ENCODE results near the gene NUDCD3. TPM values are rescaled to one million over a fixed set of nuclear protein-coding genes. Genes with fewer than 3 reads are reported as not detected.

NUDCD3 gene
- total and polyA plus RNA-seq, 2 of the 8 experiments (the other 6 are each of a cell fraction or from before 2014, with no cell fraction given), result 35.2 to 93.7 TPM

- Histone ChIP-seq H3K56ac (replicated peaks; ENCODE audit: insufficient read length, low read depth, low read length) (no peak overlapping the region), H4K91ac (replicated peaks; ENCODE audit: insufficient read length, low read length) (no peak overlapping the region), H3K36me3 (ENCODE audit: control insufficient read depth in 2 of 4, insufficient read depth in 4 of 4, low read length in 3 of 4) (no peaks in the 10 kb centered on the region), H3K9me3 (ENCODE audit: insufficient read depth in 2 of 2, low read depth in 1 of 2, low read length in 1 of 2) (no peaks in the 10 kb centered on the region), H3K4me1 (replicated peaks in 1 of 4; ENCODE audit: control insufficient read depth in 3 of 4, insufficient read depth in 4 of 4, low read length in 3 of 4) (no peaks in the 10 kb centered on the region), H3K27me3 (replicated peaks in 1 of 4; ENCODE audit: control insufficient read depth in 3 of 4, extremely low read depth in 1 of 4, insufficient read depth in 3 of 4, low read length in 3 of 4) (no peaks in the 10 kb centered on the region), H3K79me1 (ENCODE audit: low read depth, low read length) (no peaks in the 10 kb centered on the region), H2AK5ac (ENCODE audit: low read depth, low read length) (no peak overlapping the region), H3K14ac (ENCODE audit: insufficient read length) (no peak overlapping the region), H3K4me2 (ENCODE audit: insufficient read depth in 1 of 2, low read depth in 2 of 2, low read length in 2 of 2) (no peak overlapping the region), H2BK120ac (replicated peaks; ENCODE audit: low read depth, low read length) (no peak overlapping the region), H3K4me3 (ENCODE audit: extremely low read depth in 1 of 4, insufficient read depth in 2 of 4, low read depth in 3 of 4, low read length in 4 of 4) (no peak overlapping the region), H4K5ac (ENCODE audit: insufficient read length, low read depth, low read length) (no peak overlapping the region), H3K23ac (ENCODE audit: insufficient read length) (no peak overlapping the region), H3K18ac (ENCODE audit: extremely low read depth, low read length) (no peak overlapping the region), H2AFZ (ENCODE audit: low read length) (no peak overlapping the region), H4K8ac (ENCODE audit: extremely low read depth, insufficient read depth, low read length) (no peak overlapping the region), H4K20me1 (replicated peaks in 1 of 2; ENCODE audit: control insufficient read depth in 1 of 2, insufficient read depth in 2 of 2, low read length in 2 of 2) (no peaks in the 10 kb centered on the region), H2BK20ac (ENCODE audit: low read length) (no peak overlapping the region), H3K4ac (replicated peaks; ENCODE audit: insufficient read length, low read depth, low read length) (no peak overlapping the region), H3K9ac (replicated peaks in 1 of 4; ENCODE audit: extremely low read depth in 1 of 4, low read depth in 3 of 4, low read length in 3 of 4) (no peak overlapping the region), H3K27ac (ENCODE audit: low read depth, low read length) (no peak overlapping the region), H3K79me2 (ENCODE audit: control insufficient read depth in 1 of 2, insufficient read depth in 2 of 2, low read length in 2 of 2) (no peaks in the 10 kb centered on the region), H2BK5ac (ENCODE audit: low read depth, low read length) (no peak overlapping the region; the same call in 1 of the 2 replicates), H2BK12ac (ENCODE audit: low read depth, low read length) (no peak overlapping the region), H3K23me2 (ENCODE audit: low read depth, low read length) (no peaks in the 10 kb centered on the region), H2BK15ac (ENCODE audit: low read length) (no peak overlapping the region)
- TF ChIP-seq SAP30 (IDR thresholded peaks at IDR 0.05; ENCODE audit: insufficient read depth, insufficient replicate concordance, low read length) (no peak), CREB1 (IDR thresholded peaks at IDR 0.05) (no peak), SP4 (IDR thresholded peaks at IDR 0.05; ENCODE audit: low read length) (no peak), ZNF274 (IDR thresholded peaks at IDR 0.05; ENCODE audit: borderline replicate concordance, extremely low read depth, low read length) (no peak), TBP (IDR thresholded peaks at IDR 0.05; ENCODE audit: low read depth, low read length) (no peak), PHF8 (conservative IDR thresholded peaks at IDR 0.05; ENCODE audit: low read depth, low read length) (no peak)
- DNase-seq (ENCODE audit: low read depth in 1 of 2, low spot score in 2 of 2), result no peak
- CTCF ChIA-PET (ENCODE audit: partially characterized antibody), result interaction anchor here (1.0 to 1.3 kb wide), 2 partner anchors 17 to 168 kb away, joined by 3 read pairs; no protein-coding TSS in a partner anchor
- no peak for FAIRE-seq
- POLR2A ChIA-PET (ENCODE audit: partially characterized antibody), result interaction anchor here (0.9 kb wide), 1 partner anchor 10 kb away, joined by 3 read pairs; no protein-coding TSS in a partner anchor
- WGBS, 2 experiments (ENCODE audit: extremely low coverage in 1 of 2, insufficient coverage in 1 of 2, insufficient read length in 1 of 2, insufficient replicate concordance in 2 of 2, low coverage in 1 of 2, low lambda C conversion rate in 2 of 2, missing lambda C conversion rate in 1 of 2), result 97% methylated on average over 8 of the region's 8 CpGs; no CpG with 5 or more reads in 1 of the 2 experiments
These were observed 26.7 kb upstream of the NUDCD3 start for GRCh38 chr7:44517175-44517574.

Measured in H1 (cell line).